ENCODE results near the gene BCOR. TPM values are rescaled to one million over a fixed set of nuclear protein-coding genes. Genes with fewer than 3 reads are reported as not detected.

BCOR gene
- total and polyA plus RNA-seq, 9 of the 15 experiments (the other 6 are each of a cell fraction or from before 2014, with no cell fraction given), result 27.5 to 113 (median 37.6) TPM

DNA sequence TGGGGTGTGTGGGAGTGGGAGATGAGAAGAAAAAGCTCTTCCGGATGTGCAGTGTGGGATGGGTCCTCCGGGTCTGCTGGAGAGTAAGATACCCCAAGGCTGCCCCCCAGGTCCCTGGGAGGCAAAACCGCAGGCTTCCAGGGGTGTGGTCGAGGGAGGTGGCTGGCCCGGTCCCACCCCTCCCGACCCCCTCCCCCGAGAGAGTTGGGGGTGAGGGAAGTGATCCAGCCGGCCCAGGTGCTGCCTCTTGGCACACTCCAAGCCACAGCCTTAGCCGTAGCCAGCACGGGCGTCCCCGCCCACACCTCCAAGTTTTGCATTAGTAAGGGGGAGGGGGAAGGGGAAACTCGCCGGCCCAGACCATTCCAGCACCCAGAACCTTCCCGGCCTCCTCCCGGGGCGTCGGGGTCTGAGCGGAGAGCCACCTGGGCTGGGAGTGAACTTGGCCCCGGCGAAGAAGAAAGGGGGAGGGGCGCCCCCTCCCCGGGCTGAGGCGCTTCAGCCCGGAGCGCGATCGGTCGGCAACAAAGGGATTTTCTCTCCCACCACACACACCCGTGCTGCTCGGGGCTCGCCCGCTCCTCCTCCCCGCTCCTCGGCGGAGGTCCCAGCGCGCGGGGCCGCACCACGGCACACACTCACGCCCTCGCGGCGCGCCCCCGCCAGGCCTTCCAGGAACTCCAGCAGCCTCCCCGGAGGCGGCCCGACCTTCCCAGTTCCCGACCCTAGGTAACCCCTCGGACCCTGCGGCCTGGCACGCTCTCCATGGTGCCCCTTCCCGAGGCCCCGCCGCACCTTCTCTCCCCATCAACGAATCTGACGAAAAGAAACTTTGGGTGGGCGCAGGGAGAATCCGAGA lies 14.4 kb downstream of the BCOR start (continued):
- TF ChIP-seq, protein P1, sequence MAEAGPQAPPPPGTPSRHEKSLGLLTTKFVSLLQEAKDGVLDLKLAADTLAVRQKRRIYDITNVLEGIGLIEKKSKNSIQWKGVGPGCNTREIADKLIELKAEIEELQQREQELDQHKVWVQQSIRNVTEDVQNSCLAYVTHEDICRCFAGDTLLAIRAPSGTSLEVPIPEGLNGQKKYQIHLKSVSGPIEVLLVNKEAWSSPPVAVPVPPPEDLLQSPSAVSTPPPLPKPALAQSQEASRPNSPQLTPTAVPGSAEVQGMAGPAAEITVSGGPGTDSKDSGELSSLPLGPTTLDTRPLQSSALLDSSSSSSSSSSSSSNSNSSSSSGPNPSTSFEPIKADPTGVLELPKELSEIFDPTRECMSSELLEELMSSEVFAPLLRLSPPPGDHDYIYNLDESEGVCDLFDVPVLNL (CRISPR knock-in tag; IDR thresholded peaks at IDR 0.05; ENCODE audit: low read depth), result no peak
- TF ChIP-seq MXI1 (IDR thresholded peaks at IDR 0.05; ENCODE audit: low read depth, low read length) (no peak), BHLHE40 (IDR thresholded peaks at IDR 0.05; ENCODE audit: low read length) (no peak), MIER1 (IDR thresholded peaks at IDR 0.05; ENCODE audit: low read depth) (no peak), SREBF1 (IDR thresholded peaks at IDR 0.05; ENCODE audit: borderline replicate concordance, low read depth, low read length) (no peak), NCOR1 (IDR thresholded peaks at IDR 0.05) (peak; percentile 4; the same call in 1 of the 2 replicates), BMI1 (IDR thresholded peaks at IDR 0.05; ENCODE audit: low read length) (no peak), FOXK1 (CRISPR knock-in tag; IDR thresholded peaks at IDR 0.05; ENCODE audit: borderline replicate concordance) (no peak), SMAD4 (CRISPR knock-in tag; conservative IDR thresholded peaks at IDR 0.05) (0 out of 2 replicates have a peak, but pooled peaks have one; percentile 33), KDM1A (IDR thresholded peaks at IDR 0.05) (peak in 1 of 2 experiments; percentile 21; a peak in 1 of 4 replicates), ARID1B (IDR thresholded peaks at IDR 0.05) (peak; percentile 23), ZNF263 (CRISPR knock-in tag; IDR thresholded peaks at IDR 0.05; ENCODE audit: borderline replicate concordance) (peak; percentile 51; the same call in 1 of the 2 replicates), ARNT (IDR thresholded peaks at IDR 0.05) (no peak), ZNF444 (CRISPR knock-in tag; IDR thresholded peaks at IDR 0.05) (0 out of 2 replicates have a peak, but pooled peaks have one; percentile 45), BCOR (IDR thresholded peaks at IDR 0.05) (no peak), RBM14 (IDR thresholded peaks at IDR 0.05; ENCODE audit: borderline replicate concordance, insufficient read depth, low read depth, low read length) (no peak)
- TF ChIP-seq, protein P2, sequence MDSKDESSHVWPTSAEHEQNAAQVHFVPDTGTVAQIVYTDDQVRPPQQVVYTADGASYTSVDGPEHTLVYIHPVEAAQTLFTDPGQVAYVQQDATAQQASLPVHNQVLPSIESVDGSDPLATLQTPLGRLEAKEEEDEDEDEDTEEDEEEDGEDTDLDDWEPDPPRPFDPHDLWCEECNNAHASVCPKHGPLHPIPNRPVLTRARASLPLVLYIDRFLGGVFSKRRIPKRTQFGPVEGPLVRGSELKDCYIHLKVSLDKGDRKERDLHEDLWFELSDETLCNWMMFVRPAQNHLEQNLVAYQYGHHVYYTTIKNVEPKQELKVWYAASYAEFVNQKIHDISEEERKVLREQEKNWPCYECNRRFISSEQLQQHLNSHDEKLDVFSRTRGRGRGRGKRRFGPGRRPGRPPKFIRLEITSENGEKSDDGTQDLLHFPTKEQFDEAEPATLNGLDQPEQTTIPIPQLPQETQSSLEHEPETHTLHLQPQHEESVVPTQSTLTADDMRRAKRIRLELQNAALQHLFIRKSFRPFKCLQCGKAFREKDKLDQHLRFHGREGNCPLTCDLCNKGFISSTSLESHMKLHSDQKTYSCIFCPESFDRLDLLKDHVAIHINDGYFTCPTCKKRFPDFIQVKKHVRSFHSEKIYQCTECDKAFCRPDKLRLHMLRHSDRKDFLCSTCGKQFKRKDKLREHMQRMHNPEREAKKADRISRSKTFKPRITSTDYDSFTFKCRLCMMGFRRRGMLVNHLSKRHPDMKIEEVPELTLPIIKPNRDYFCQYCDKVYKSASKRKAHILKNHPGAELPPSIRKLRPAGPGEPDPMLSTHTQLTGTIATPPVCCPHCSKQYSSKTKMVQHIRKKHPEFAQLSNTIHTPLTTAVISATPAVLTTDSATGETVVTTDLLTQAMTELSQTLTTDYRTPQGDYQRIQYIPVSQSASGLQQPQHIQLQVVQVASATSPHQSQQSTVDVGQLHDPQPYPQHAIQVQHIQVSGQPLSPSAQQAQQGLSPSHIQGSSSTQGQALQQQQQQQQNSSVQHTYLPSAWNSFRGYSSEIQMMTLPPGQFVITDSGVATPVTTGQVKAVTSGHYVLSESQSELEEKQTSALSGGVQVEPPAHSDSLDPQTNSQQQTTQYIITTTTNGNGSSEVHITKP (IDR thresholded peaks at IDR 0.05; ENCODE audit: partially characterized antibody), result peak; percentile 3
